Omental fat pad (tissue), 4 donors: Measurements from ENCODE around the gene PSTPIP1. TPM values are rescaled to one million over a fixed set of nuclear protein-coding genes. Genes with fewer than 3 reads are reported as not detected.
A peak's percentile ranks its signal among the peaks of the same experiment; 100 is the strongest.

Experiments used
- ATAC-seq: fragments of 150-250 bp; one replicate; pipeline ENCODE4 v1.9.1; 2016; ENCODE audit warnings: mild to moderate bottlenecking, moderate library complexity; ENCODE audit not compliant: low FRiP score
- DNase-seq: peaks from one replicate; pipeline ENCODE4 v3.0.0-alpha.2; 2019; ENCODE audit warnings: low spot score
- total RNA-seq, 4 donors: library from RNA; depleted of rRNA; stranded (reverse); fragments of >200 nt; gene quantifications; one replicate each; pipeline ENCODE4 v1.1.0, GENCODE V29; 2016
- TF ChIP-seq, protein P1 (sequence below), 3 donors: fragments of 450-650 bp; IDR thresholded peaks; one replicate each; pipeline ENCODE4 v1.5.1; 2016 to 2017; ENCODE audit warnings: antibody characterized with exemption in 3 of 3, mild to moderate bottlenecking in 3 of 3, moderate library complexity in 2 of 3

Gene PSTPIP1
- total RNA-seq, 4 donors from 2014 or later = 6.3 to 38.5 (median 15.1) TPM

GRCh38 chr15:77024273-77025082, 29.6 kb downstream of the PSTPIP1 start:
- DNase-seq = peak; percentile 57
- TF ChIP-seq, protein P1, sequence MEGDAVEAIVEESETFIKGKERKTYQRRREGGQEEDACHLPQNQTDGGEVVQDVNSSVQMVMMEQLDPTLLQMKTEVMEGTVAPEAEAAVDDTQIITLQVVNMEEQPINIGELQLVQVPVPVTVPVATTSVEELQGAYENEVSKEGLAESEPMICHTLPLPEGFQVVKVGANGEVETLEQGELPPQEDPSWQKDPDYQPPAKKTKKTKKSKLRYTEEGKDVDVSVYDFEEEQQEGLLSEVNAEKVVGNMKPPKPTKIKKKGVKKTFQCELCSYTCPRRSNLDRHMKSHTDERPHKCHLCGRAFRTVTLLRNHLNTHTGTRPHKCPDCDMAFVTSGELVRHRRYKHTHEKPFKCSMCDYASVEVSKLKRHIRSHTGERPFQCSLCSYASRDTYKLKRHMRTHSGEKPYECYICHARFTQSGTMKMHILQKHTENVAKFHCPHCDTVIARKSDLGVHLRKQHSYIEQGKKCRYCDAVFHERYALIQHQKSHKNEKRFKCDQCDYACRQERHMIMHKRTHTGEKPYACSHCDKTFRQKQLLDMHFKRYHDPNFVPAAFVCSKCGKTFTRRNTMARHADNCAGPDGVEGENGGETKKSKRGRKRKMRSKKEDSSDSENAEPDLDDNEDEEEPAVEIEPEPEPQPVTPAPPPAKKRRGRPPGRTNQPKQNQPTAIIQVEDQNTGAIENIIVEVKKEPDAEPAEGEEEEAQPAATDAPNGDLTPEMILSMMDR (IDR thresholded peaks at IDR 0.05) = peak in 2 of 3 donors; percentile 38 to 65
- no peak for ATAC-seq

GRCh38 chr15:77025083-77025901, 30.4 kb downstream of the PSTPIP1 start:
- DNase-seq (no peak), ATAC-seq (no peak)
- TF ChIP-seq, protein P1 (IDR thresholded peaks at IDR 0.05) = no peak

- TF ChIP-seq, protein P1 (IDR thresholded peaks at IDR 0.05) = no peak
- ATAC-seq (no peak), DNase-seq (no peak)
Observed at GRCh38 chr15:77025941-77026411, 31.1 kb downstream of the PSTPIP1 start.

DNA sequence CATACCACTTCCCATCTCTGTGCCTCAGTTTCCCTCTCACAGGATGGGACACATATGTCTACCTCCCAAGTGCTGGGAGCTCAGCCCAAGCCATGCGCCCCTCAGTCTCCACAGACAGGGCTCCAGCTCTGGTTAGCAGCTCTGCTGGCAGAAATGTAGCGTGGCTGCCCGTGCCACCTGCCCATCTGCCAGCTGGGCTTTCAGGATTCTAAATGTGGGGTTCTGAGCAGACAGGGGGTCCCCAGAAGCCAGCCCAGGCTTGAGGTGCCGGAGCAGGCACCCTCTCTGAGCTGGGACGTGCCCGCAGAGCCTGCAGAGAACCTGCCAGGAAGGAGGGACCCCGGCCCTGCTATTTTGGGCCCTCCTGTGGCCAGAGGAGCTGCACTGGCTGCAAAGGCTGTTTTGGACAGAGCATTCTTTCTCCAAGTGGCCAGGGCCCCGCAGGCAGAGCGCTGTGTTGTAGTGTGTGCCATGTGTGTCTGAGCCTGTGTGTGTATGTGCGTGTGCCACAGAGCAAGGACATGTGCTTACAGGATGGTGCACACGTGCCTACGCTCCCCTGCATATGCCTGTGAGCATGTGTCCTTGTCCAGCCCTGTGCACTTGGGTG, 31.7 kb downstream of the PSTPIP1 start:
- TF ChIP-seq, protein P1 (IDR thresholded peaks at IDR 0.05) = no peak
- DNase-seq (peak; percentile 7), ATAC-seq (no peak)

DNA sequence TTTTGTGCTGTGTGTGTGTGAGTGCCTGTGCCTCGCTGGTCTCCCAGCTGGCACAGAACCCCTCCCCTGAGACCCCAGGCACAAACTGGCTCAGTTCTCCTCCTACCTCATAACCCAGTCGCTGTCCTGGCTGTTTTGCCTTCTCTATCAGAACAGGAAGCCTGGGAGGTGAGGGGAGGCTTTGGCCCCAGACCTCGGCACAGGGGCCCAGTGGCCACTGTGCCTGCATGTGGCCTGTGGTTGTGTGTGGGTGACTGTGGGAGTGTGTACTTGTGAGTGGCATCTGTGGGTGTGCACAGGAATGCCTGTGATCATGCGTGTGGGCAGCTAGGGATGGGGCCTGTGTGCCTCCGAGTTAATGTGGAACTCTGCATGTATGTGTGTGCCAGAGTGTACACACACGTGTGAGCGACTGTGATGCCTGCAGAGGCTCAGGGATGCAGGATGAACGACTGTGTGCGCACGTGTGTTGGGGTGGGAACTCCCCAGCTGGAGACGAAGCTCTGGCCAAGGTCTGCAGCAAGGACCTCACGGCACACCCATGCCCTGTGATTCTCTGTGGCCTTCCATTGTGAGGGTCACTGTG, 32.3 kb downstream of the PSTPIP1 start:
- ATAC-seq (no peak), DNase-seq (peak; percentile 16)

More for the DNA sequence above, 32.3 kb downstream of the PSTPIP1 start:
- TF ChIP-seq, protein P1 (IDR thresholded peaks at IDR 0.05) = no peak
